Activated T-cell treated with anti-CD3 and anti-CD28 coated beads, Interleukin-2, amount 50 U/mL, for 72 hours (primary cell): ENCODE data around the gene MAP1LC3C. TPM values are rescaled to one million over a fixed set of nuclear protein-coding genes. Genes with fewer than 3 reads are reported as not detected.
A peak's percentile ranks its signal among the peaks of the same experiment; 100 is the strongest.
"Not testable (repeated sequence)": the region's sequence is repeated elsewhere in the genome, so short reads cannot be mapped to it uniquely, and the experiment has no call there.

Experiments used
- ATAC-seq, 2 donors: fragments of 150-1000 bp; cut with Tn5 transposase; replicated peaks in 1 of 2; 2 replicates each; pipeline ENCODE4 v1.10.0; 2021; ENCODE audit warnings: moderate library complexity in 2 of 2, mild to moderate bottlenecking in 1 of 2
- DNase-seq, 2 donors: peaks; one replicate each; pipeline ENCODE4 v3.0.0; 2021 to 2022; ENCODE audit warnings: mixed read lengths in 1 of 2
- H3K27ac Mint-ChIP-seq: one replicate; pipeline ENCODE4 v1.8.0; 2022; ENCODE audit warnings: mild to moderate bottlenecking, moderate library complexity, mixed read lengths
- H3K27me3 Mint-ChIP-seq: one replicate; pipeline ENCODE4 v1.8.0; 2022; ENCODE audit warnings: low read depth, mixed read lengths
- H3K36me3 Mint-ChIP-seq, 2 donors: one replicate each; pipeline ENCODE4 v1.8.0; 2022; ENCODE audit warnings: mixed read lengths in 2 of 2, mild to moderate bottlenecking in 1 of 2; ENCODE audit not compliant: insufficient read depth in 2 of 2
- H3K4me1 Mint-ChIP-seq: one replicate; pipeline ENCODE4 v1.8.0; 2022; ENCODE audit warnings: low read depth, mixed read lengths
- H3K4me3 Mint-ChIP-seq, 2 donors: one replicate each; pipeline ENCODE4 v1.8.0; 2022; ENCODE audit warnings: mild to moderate bottlenecking in 2 of 2, mixed read lengths in 2 of 2, moderate library complexity in 2 of 2
- H3K9me3 Mint-ChIP-seq, 2 donors: one replicate each; pipeline ENCODE4 v1.8.0; 2022; ENCODE audit warnings: mixed read lengths in 2 of 2
- total RNA-seq, 2 donors: library from RNA; stranded (reverse); gene quantifications; one replicate each; pipeline ENCODE4 v1.2.3, GENCODE V29; 2022

MAP1LC3C gene
- total RNA-seq, 2 donors from 2014 or later: not detected

- Mint-ChIP-seq H3K36me3 (no peaks in the 10 kb centered on the region), H3K9me3 (no peaks in the 10 kb centered on the region), H3K4me1 (no peaks in the 10 kb centered on the region), H3K27ac (no peak overlapping the region), H3K27me3 (peaks cover 5% of the 10 kb centered on the region), H3K4me3 (no peak overlapping the region)
- no peak for ATAC-seq
- DNase-seq: no peak
Measured at GRCh38 chr1:242005866-242006535, 7.1 kb upstream of the MAP1LC3C start.

- DNase-seq (no peak), ATAC-seq (no peak)
- H3K4me3 Mint-ChIP-seq: no peak overlapping the region
- no peak overlapping the region for H3K27ac Mint-ChIP-seq
- H3K4me1 Mint-ChIP-seq: no peaks in the 10 kb centered on the region
- H3K27me3 Mint-ChIP-seq: peaks cover 5% of the 10 kb centered on the region
- H3K9me3 Mint-ChIP-seq: no peaks in the 10 kb centered on the region
- no peaks in the 10 kb centered on the region for H3K36me3 Mint-ChIP-seq
Measured at GRCh38 chr1:242004751-242005495, 6.0 kb upstream of the MAP1LC3C start.

GRCh38 chr1:242002510-242002909 lies 3.6 kb upstream of the MAP1LC3C start:
- Mint-ChIP-seq H3K9me3 (no peaks in the 10 kb centered on the region), H3K27ac (no peak overlapping the region), H3K36me3 (no peaks in the 10 kb centered on the region), H3K4me3 (no peak overlapping the region), H3K27me3 (no peaks in the 10 kb centered on the region), H3K4me1 (peaks cover 5% of the 10 kb centered on the region)
- ATAC-seq (no peak), DNase-seq (no peak)

GRCh38 chr1:242002072-242002471 lies 3.2 kb upstream of the MAP1LC3C start:
- no peak overlapping the region for H3K4me3 Mint-ChIP-seq
- H3K27ac Mint-ChIP-seq: no peak overlapping the region
- no peak for ATAC-seq
- H3K4me1 Mint-ChIP-seq: peaks cover 5% of the 10 kb centered on the region
- H3K36me3 Mint-ChIP-seq: no peaks in the 10 kb centered on the region
- no peaks in the 10 kb centered on the region for H3K9me3 Mint-ChIP-seq
- DNase-seq: no peak
- H3K27me3 Mint-ChIP-seq: no peaks in the 10 kb centered on the region

GRCh38 chr1:242000434-242000833 lies 1.5 kb upstream of the MAP1LC3C start:
- ATAC-seq: no peak
- Mint-ChIP-seq H3K27me3 (no peaks in the 10 kb centered on the region), H3K4me3 (no peak overlapping the region), H3K36me3 (no peaks in the 10 kb centered on the region), H3K9me3 (no peaks in the 10 kb centered on the region), H3K27ac (no peak overlapping the region), H3K4me1 (peaks cover 5% of the 10 kb centered on the region)
- DNase-seq: no peak

GRCh38 chr1:241998412-241998921 lies 431 bp downstream of the MAP1LC3C start:
- Mint-ChIP-seq H3K4me3 (peak overlapping the region; percentile 76 to 79), H3K27ac (no peak overlapping the region), H3K36me3 (no peaks in the 10 kb centered on the region), H3K27me3 (no peaks in the 10 kb centered on the region), H3K4me1 (peaks cover 5% of the 10 kb centered on the region), H3K9me3 (no peaks in the 10 kb centered on the region)
- peak; percentile 81 to 88 for ATAC-seq
- DNase-seq: peak; percentile 52 to 65

GRCh38 chr1:241997401-241997998 lies 1.4 kb downstream of the MAP1LC3C start:
- H3K4me3 Mint-ChIP-seq: no peak overlapping the region
- DNase-seq (no peak), ATAC-seq (no peak)
- no peak overlapping the region for H3K27ac Mint-ChIP-seq
- H3K9me3 Mint-ChIP-seq: no peaks in the 10 kb centered on the region
- no peaks in the 10 kb centered on the region for H3K36me3 Mint-ChIP-seq
- peaks cover 9% of the 10 kb centered on the region for H3K27me3 Mint-ChIP-seq
- H3K4me1 Mint-ChIP-seq: peaks cover 5% of the 10 kb centered on the region

- no peak overlapping the region for H3K4me3 Mint-ChIP-seq
- no peaks in the 10 kb centered on the region for H3K9me3 Mint-ChIP-seq
- no peaks in the 10 kb centered on the region for H3K36me3 Mint-ChIP-seq
- ATAC-seq (no peak), DNase-seq (no peak)
- peaks cover 22% of the 10 kb centered on the region for H3K27me3 Mint-ChIP-seq
- peaks cover 5% of the 10 kb centered on the region for H3K4me1 Mint-ChIP-seq
- H3K27ac Mint-ChIP-seq: no peak overlapping the region
Measured at GRCh38 chr1:241994171-241994570, 4.7 kb downstream of the MAP1LC3C start.

- Mint-ChIP-seq H3K36me3 (no peaks in the 10 kb centered on the region), H3K4me3 (no peak overlapping the region), H3K27ac (no peak overlapping the region), H3K9me3 (no peaks in the 10 kb centered on the region), H3K27me3 (peaks cover 22% of the 10 kb centered on the region), H3K4me1 (no peaks in the 10 kb centered on the region)
- DNase-seq (no peak), ATAC-seq (no peak)
Measured at GRCh38 chr1:241992734-241993133, 6.2 kb downstream of the MAP1LC3C start.

- Mint-ChIP-seq H3K4me3 (no peak overlapping the region), H3K36me3 (no peaks in the 10 kb centered on the region), H3K9me3 (no peaks in the 10 kb centered on the region), H3K4me1 (no peaks in the 10 kb centered on the region), H3K27ac (no peak overlapping the region), H3K27me3 (peaks cover 22% of the 10 kb centered on the region)
- ATAC-seq (no peak), DNase-seq (no peak)
Measured at GRCh38 chr1:241990040-241990439, 8.9 kb downstream of the MAP1LC3C start.

GRCh38 chr1:241988389-241988930 lies 10.4 kb downstream of the MAP1LC3C start:
- not testable (repeated sequence) for H3K4me1 Mint-ChIP-seq, ATAC-seq, H3K4me3 Mint-ChIP-seq, H3K36me3 Mint-ChIP-seq, DNase-seq, H3K9me3 Mint-ChIP-seq, H3K27ac Mint-ChIP-seq
- peaks cover 22% of the 10 kb centered on the region for H3K27me3 Mint-ChIP-seq

- DNase-seq (peak in 1 of 2 donors; percentile 5), ATAC-seq (no peak)
- H3K4me1 Mint-ChIP-seq: no peaks in the 10 kb centered on the region
- no peak overlapping the region for H3K4me3 Mint-ChIP-seq
- H3K27me3 Mint-ChIP-seq: no peaks in the 10 kb centered on the region
- no peaks in the 10 kb centered on the region for H3K36me3 Mint-ChIP-seq
- H3K27ac Mint-ChIP-seq: no peak overlapping the region
- no peaks in the 10 kb centered on the region for H3K9me3 Mint-ChIP-seq
Measured at GRCh38 chr1:241985787-241986186, 13.1 kb downstream of the MAP1LC3C start.

- Mint-ChIP-seq H3K4me3 (no peak overlapping the region), H3K36me3 (no peaks in the 10 kb centered on the region), H3K27ac (no peak overlapping the region), H3K4me1 (no peaks in the 10 kb centered on the region), H3K9me3 (no peaks in the 10 kb centered on the region), H3K27me3 (no peaks in the 10 kb centered on the region)
- no peak for DNase-seq
- no peak for ATAC-seq
Measured at GRCh38 chr1:241979926-241980325, 19.0 kb downstream of the MAP1LC3C start.
